HG03469 (cell line): Measurements from ENCODE around the gene DUSP7.

Source experiments
- ATAC-seq: cut with Tn5 transposase; IDR thresholded peaks from one replicate; pipeline ENCODE4 v1.9.1; 2021; ENCODE audit warnings: mild to moderate bottlenecking, moderate library complexity, moderate number of reproducible peaks; ENCODE audit not compliant: unreplicated experiment

DUSP7 gene

GRCh38 chr3:52013802-52014598 is 42.4 kb downstream of the DUSP7 start:
- ATAC-seq = no peak

- no peak for ATAC-seq
These were observed 43.7 kb downstream of the DUSP7 start for GRCh38 chr3:52012699-52013098.

DNA sequence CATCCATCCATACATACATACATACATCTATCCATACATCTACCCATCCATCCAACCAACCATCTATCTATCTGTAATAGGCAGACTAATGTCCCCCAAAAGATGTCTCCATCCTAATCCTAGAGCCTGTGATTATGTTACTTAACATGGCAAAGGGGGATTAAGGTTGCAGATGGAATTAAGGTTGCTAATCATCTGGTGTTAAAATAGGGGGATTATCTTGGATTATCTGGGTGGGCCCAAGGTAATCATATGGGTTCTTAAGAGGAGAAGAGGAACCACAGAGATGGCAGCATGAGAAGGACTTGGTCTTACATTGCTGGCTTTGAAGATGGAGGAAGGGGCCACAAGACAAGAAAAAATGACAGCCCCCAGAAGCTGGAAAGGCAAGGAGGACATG is 45.9 kb downstream of the DUSP7 start:
- no peak for ATAC-seq

- no peak for ATAC-seq
These were observed 49.1 kb downstream of the DUSP7 start for GRCh38 chr3:52007291-52007690.

GRCh38 chr3:52006820-52007133 is 49.6 kb downstream of the DUSP7 start:
- ATAC-seq = no peak

DNA sequence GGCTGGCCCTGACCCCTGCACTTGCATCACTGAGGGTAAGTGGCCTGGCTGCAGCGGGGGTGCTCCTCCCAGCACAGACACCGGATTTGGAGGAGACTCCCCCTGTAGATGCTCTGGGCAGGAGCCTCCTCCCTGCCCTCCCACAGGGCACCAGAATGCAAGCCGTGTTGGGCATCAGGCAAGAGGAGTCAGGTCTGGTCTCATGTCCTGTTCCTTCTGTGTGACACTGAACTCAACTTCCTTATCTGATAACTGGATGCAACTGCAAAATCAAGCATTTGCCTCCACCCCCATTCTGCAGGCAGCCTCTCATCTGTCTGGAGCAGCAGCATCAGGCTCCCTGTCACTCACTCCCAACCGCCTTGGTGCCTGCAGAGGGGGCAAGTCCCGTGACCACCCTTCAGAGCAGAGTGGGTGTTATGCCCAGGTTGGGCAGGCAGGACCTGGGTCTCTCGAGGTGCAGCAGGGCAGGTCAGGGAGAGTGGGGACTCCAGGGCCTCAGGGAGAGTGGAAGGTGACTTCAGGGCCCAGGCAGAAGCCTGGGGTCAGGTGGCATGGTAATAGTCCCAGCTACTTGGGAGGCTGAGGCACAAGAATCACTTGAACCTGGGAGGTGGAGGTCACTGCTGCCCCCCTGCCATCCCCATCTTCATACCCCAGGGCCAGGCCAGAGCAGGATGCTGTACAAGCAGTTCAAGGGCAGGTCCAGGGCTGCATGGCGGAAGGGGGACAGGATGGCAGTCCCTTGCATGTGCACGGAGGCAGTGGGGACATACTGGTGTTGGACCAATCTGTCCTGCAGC is 50.2 kb downstream of the DUSP7 start:
- ATAC-seq = no peak

DNA sequence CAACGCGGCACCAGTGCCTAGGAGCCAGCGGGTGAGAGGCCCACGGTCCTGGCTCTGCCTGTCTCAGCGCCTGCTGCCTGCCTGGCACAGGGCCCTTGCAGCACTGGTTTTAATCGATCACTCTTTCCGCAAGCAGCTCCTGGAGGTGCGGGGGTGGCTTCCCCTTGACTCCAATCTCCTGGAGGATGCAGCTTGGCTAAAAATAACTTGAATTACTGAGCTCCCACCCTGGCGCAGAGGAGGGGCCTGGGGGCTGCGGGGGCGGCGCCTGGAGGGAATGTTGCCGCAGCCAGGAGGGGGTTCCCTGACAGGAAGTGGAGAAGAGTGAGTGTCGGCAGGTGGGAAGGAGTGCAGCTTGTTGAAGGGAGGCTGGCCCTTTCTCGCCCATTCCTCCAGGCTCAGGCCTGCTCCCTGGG is 50.8 kb downstream of the DUSP7 start:
- ATAC-seq = no peak

DNA sequence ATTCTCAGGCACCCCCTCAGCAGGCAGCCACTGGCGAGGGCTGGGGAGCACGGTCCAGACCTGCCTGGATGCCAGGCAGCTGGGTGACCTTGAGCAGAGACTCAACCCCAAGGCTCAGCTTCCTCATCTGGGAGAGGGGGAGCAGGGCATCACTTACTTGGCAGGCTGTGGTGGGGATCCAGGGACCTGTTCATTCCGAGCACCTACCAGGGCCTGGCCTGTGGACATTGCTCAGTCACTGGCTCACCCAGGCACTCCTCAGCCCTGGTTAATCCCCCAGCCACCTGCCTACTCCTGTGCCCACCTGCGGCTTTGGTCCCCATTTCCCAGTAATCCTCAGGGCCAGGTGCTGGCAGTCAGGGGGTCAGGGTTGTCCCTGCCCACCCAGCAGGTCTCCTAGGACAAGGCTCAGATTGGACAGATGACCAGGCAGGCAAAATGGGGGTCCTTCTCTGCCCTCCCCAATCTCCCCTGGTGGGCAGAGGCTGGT is 51.4 kb downstream of the DUSP7 start:
- ATAC-seq = no peak

- no peak for ATAC-seq
These were observed 52.1 kb downstream of the DUSP7 start for GRCh38 chr3:52004163-52004787.

- no peak for ATAC-seq
These were observed 53.6 kb downstream of the DUSP7 start for GRCh38 chr3:52002748-52003147.

DNA sequence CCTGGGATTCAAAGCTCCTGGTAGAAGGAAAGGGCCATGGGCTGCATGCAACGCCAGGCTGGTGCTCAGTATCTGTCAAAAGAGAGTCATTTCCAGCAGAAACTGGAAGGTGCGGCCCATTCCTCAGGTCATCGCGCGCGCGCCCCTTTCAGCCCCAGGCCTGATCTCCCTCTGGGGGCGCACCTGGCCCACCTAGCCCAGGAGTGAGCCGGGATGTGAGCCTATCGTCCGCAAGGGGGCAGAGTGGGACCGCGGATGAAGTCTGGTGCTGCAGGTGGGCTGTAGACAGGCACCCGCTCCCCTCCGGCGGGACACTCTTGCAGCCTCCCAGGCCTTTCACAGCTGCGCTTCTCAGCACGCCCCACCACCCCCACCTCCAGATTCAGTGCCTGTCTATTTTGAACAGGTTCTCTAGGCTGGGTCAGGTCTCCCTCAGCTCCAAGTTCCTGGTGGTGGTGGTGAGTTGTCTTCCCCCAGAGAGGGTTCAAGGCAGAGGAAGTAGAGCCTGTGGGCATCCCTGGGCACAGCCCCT is 54.9 kb downstream of the DUSP7 start:
- ATAC-seq = peak; percentile 69

- no peak for ATAC-seq
These were observed 56.5 kb downstream of the DUSP7 start for GRCh38 chr3:51999846-52000245.
